ENCODE results near the gene TAB3.
A peak's percentile ranks its signal among the peaks of the same experiment; 100 is the strongest.

TAB3 gene

DNA sequence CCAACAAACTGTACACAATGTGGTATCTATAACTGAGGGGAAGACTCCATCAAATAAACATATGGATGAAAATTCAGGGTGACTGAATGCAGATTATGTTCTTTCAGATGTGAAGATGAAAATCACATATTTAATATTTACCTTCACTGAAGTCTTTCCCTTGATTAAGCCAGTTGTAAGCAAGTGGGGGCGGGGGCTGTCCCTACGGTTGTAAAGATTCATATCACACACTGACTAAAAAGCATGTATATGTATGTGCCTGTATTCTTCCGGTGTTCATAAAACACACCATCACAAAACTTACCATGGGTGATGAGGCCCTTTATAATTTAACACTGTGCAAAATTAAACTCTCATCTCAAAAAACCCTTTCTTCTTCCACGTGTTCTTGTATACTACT, 1.3 kb downstream of the TAB3 start:
- Histone ChIP-seq H3K79me2 (ENCODE audit: control insufficient read depth, insufficient read depth, low read length, poor library complexity) (peaks cover 6% of the 10 kb centered on the region), H3K4me1 (ENCODE audit: control insufficient read depth in 1 of 2, insufficient read depth in 2 of 2, low read length in 2 of 2) (peaks cover 5 to 9% of the 10 kb centered on the region in 2 experiments), H4K91ac (ENCODE audit: low read depth, low read length) (no peak overlapping the region), H3K4me2 (ENCODE audit: low read length) (no peak overlapping the region), H2AK5ac (ENCODE audit: low read length) (no peak overlapping the region), H3K4me3 (ENCODE audit: low read depth, low read length) (no peak overlapping the region), H4K12ac (ENCODE audit: low read depth, low read length) (no peak overlapping the region), H3K4ac (ENCODE audit: low read depth, low read length) (no peak overlapping the region), H3K79me1 (ENCODE audit: low read length) (peaks cover 15% of the 10 kb centered on the region), H3K9me3 (ENCODE audit: insufficient read depth, low read depth, low read length) (no peaks in the 10 kb centered on the region), H3K18ac (ENCODE audit: low read length) (no peak overlapping the region), H3K36me3 (ENCODE audit: control insufficient read depth in 1 of 2, insufficient read depth in 2 of 2, low read length in 2 of 2) (no peaks in the 10 kb centered on the region), H3K14ac (ENCODE audit: low read length) (no peak overlapping the region), H2BK12ac (ENCODE audit: low read length) (no peak overlapping the region), H2BK5ac (ENCODE audit: low read depth, low read length, poor library complexity) (no peak overlapping the region), H4K8ac (ENCODE audit: low read depth, low read length) (no peak overlapping the region), H3K9ac (ENCODE audit: low read length) (no peak overlapping the region), H2BK120ac (ENCODE audit: insufficient read depth, low read length, poor library complexity) (no peak overlapping the region), H2AFZ (ENCODE audit: insufficient read depth, low read length, poor library complexity) (no peak overlapping the region), H3K27ac (ENCODE audit: low read depth, low read length) (no peak overlapping the region), H3K23ac (ENCODE audit: low read length) (no peak overlapping the region), H3K27me3 (ENCODE audit: insufficient read depth, low read length) (no peaks in the 10 kb centered on the region)
- no peak for DNase-seq
- no CpG with 5 or more reads among the region's 4 CpGs for WGBS (ENCODE audit: extremely low coverage, insufficient coverage, insufficient read length)

DNA sequence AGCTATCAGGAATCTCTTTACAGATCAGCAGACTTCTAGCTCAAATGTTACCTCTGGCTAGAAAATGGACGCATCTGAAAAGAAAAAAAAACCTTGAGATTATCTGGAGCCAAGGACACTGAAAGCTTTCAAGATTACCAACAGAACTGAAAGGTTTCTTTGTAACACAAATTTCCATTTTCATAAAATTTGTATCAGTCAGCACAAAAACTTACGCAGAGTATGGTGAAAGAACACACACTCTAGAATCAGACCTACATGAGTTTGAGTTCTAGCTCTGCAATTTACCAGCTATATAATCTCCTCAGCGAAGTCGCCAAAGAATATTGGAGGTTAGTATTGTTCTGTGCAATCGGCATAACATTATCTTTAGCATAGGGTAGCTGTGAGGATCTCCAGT, 1.8 kb downstream of the TAB3 start:
- H3K4me2 ChIP-seq (ENCODE audit: low read length) = no peak overlapping the region
- H3K23ac ChIP-seq (ENCODE audit: low read length) = no peak overlapping the region
- H2AK5ac ChIP-seq (ENCODE audit: low read length) = no peak overlapping the region
- H3K27me3 ChIP-seq (ENCODE audit: insufficient read depth, low read length) = no peaks in the 10 kb centered on the region
- H2BK12ac ChIP-seq (ENCODE audit: low read length) = no peak overlapping the region
- no peak overlapping the region for H3K27ac ChIP-seq (ENCODE audit: low read depth, low read length)
- no peak overlapping the region for H2AFZ ChIP-seq (ENCODE audit: insufficient read depth, low read length, poor library complexity)
- WGBS (ENCODE audit: extremely low coverage, insufficient coverage, insufficient read length) = no CpG with 5 or more reads among the region's 5 CpGs
- H4K8ac ChIP-seq (ENCODE audit: low read depth, low read length) = no peak overlapping the region
- H2BK5ac ChIP-seq (ENCODE audit: low read depth, low read length, poor library complexity) = no peak overlapping the region
- H3K4ac ChIP-seq (ENCODE audit: low read depth, low read length) = no peak overlapping the region
- H3K18ac ChIP-seq (ENCODE audit: low read length) = no peak overlapping the region
- H3K14ac ChIP-seq (ENCODE audit: low read length) = no peak overlapping the region
- H3K36me3 ChIP-seq (ENCODE audit: control insufficient read depth in 1 of 2, insufficient read depth in 2 of 2, low read length in 2 of 2) = no peaks in the 10 kb centered on the region
- H4K12ac ChIP-seq (ENCODE audit: low read depth, low read length) = no peak overlapping the region
- H3K79me1 ChIP-seq (ENCODE audit: low read length) = peaks cover 15% of the 10 kb centered on the region
- H3K9me3 ChIP-seq (ENCODE audit: insufficient read depth, low read depth, low read length) = no peaks in the 10 kb centered on the region
- no peak overlapping the region for H2BK120ac ChIP-seq (ENCODE audit: insufficient read depth, low read length, poor library complexity)
- no peak for DNase-seq
- H3K4me3 ChIP-seq (ENCODE audit: low read depth, low read length) = no peak overlapping the region
- no peak overlapping the region for H3K9ac ChIP-seq (ENCODE audit: low read length)
- no peak overlapping the region for H4K91ac ChIP-seq (ENCODE audit: low read depth, low read length)
- peaks cover 4 to 8% of the 10 kb centered on the region in 2 experiments for H3K4me1 ChIP-seq (ENCODE audit: control insufficient read depth in 1 of 2, insufficient read depth in 2 of 2, low read length in 2 of 2)
- peaks cover 6% of the 10 kb centered on the region for H3K79me2 ChIP-seq (ENCODE audit: control insufficient read depth, insufficient read depth, low read length, poor library complexity)

DNA sequence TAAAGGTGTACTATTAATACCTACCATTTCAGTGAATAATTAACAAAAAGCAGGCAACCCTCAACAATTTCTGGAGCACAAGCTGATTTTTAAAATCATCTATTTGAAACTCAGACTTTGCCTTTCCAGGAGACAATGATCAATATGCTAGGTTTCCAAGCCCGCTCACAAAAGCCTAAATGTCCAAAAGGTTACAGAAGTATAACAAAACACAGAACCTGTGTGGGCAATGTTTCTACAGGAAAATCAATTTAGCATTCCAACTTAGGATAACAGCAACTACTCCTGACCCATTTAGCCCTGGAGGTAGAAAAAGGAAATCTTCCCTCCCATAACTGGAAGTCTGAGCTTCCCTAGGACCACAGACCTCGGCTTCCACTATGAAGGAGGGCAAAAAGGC, 3.9 kb downstream of the TAB3 start:
- H4K91ac ChIP-seq (ENCODE audit: low read depth, low read length) = no peak overlapping the region
- no peak overlapping the region for H3K9ac ChIP-seq (ENCODE audit: low read length)
- no peak overlapping the region for H2AK5ac ChIP-seq (ENCODE audit: low read length)
- no peak overlapping the region for H2BK120ac ChIP-seq (ENCODE audit: insufficient read depth, low read length, poor library complexity)
- H3K79me1 ChIP-seq (ENCODE audit: low read length) = peaks cover 9% of the 10 kb centered on the region
- H2BK5ac ChIP-seq (ENCODE audit: low read depth, low read length, poor library complexity) = no peak overlapping the region
- no peaks in the 10 kb centered on the region for H3K27me3 ChIP-seq (ENCODE audit: insufficient read depth, low read length)
- no peak overlapping the region for H3K23ac ChIP-seq (ENCODE audit: low read length)
- H3K36me3 ChIP-seq (ENCODE audit: control insufficient read depth in 1 of 2, insufficient read depth in 2 of 2, low read length in 2 of 2) = no peaks in the 10 kb centered on the region
- H3K27ac ChIP-seq (ENCODE audit: low read depth, low read length) = no peak overlapping the region
- no peak for DNase-seq
- no peak overlapping the region for H3K18ac ChIP-seq (ENCODE audit: low read length)
- H3K9me3 ChIP-seq (ENCODE audit: insufficient read depth, low read depth, low read length) = no peaks in the 10 kb centered on the region
- H3K14ac ChIP-seq (ENCODE audit: low read length) = no peak overlapping the region
- no peak overlapping the region for H3K4me2 ChIP-seq (ENCODE audit: low read length)
- H4K12ac ChIP-seq (ENCODE audit: low read depth, low read length) = no peak overlapping the region
- no peak overlapping the region for H2BK12ac ChIP-seq (ENCODE audit: low read length)
- H2AFZ ChIP-seq (ENCODE audit: insufficient read depth, low read length, poor library complexity) = no peak overlapping the region
- no CpG with 5 or more reads among the region's 2 CpGs for WGBS (ENCODE audit: extremely low coverage, insufficient coverage, insufficient read length)
- no peak overlapping the region for H3K4me3 ChIP-seq (ENCODE audit: low read depth, low read length)
- H3K4me1 ChIP-seq (ENCODE audit: control insufficient read depth in 1 of 2, insufficient read depth in 2 of 2, low read length in 2 of 2) = peaks cover 0 to 3% of the 10 kb centered on the region in 2 experiments
- peaks cover 6% of the 10 kb centered on the region for H3K79me2 ChIP-seq (ENCODE audit: control insufficient read depth, insufficient read depth, low read length, poor library complexity)
- peak overlapping the region; percentile 19 for H3K4ac ChIP-seq (ENCODE audit: low read depth, low read length)
- no peak overlapping the region for H4K8ac ChIP-seq (ENCODE audit: low read depth, low read length)

DNA sequence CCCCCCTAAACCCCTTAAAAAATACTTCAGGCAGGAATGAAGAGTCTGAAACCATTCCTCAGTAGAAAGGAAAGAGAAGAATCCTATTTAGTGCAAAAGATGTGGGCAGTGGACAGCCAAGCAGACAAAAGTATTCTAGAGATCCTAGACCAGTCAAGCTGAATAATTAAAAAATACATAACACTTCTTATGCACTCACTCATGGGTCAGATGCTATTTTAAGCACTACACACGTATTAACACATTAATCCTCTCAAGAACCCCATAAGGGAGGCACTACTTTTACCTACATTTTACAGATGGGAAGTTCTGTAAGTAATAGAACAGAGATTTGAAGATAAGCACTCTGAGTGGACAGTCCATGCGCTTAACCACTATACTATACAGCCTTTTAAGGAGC, 5.9 kb downstream of the TAB3 start:
- Histone ChIP-seq H3K9me3 (ENCODE audit: insufficient read depth, low read depth, low read length) (no peaks in the 10 kb centered on the region), H4K8ac (ENCODE audit: low read depth, low read length) (no peak overlapping the region), H2BK12ac (ENCODE audit: low read length) (no peak overlapping the region), H3K36me3 (ENCODE audit: control insufficient read depth in 1 of 2, insufficient read depth in 2 of 2, low read length in 2 of 2) (no peaks in the 10 kb centered on the region), H3K27ac (ENCODE audit: low read depth, low read length) (no peak overlapping the region), H3K4me3 (ENCODE audit: low read depth, low read length) (no peak overlapping the region), H4K91ac (ENCODE audit: low read depth, low read length) (no peak overlapping the region), H2BK120ac (ENCODE audit: insufficient read depth, low read length, poor library complexity) (no peak overlapping the region), H3K27me3 (ENCODE audit: insufficient read depth, low read length) (no peaks in the 10 kb centered on the region), H3K4ac (ENCODE audit: low read depth, low read length) (no peak overlapping the region), H3K4me2 (ENCODE audit: low read length) (no peak overlapping the region), H3K79me2 (ENCODE audit: control insufficient read depth, insufficient read depth, low read length, poor library complexity) (no peaks in the 10 kb centered on the region), H3K4me1 (ENCODE audit: control insufficient read depth in 1 of 2, insufficient read depth in 2 of 2, low read length in 2 of 2) (peaks cover 0 to 3% of the 10 kb centered on the region in 2 experiments), H3K18ac (ENCODE audit: low read length) (no peak overlapping the region), H2BK5ac (ENCODE audit: low read depth, low read length, poor library complexity) (no peak overlapping the region), H3K9ac (ENCODE audit: low read length) (no peak overlapping the region), H2AK5ac (ENCODE audit: low read length) (no peak overlapping the region), H3K79me1 (ENCODE audit: low read length) (no peaks in the 10 kb centered on the region), H3K23ac (ENCODE audit: low read length) (no peak overlapping the region), H2AFZ (ENCODE audit: insufficient read depth, low read length, poor library complexity) (no peak overlapping the region), H3K14ac (ENCODE audit: low read length) (no peak overlapping the region), H4K12ac (ENCODE audit: low read depth, low read length) (no peak overlapping the region)
- no peak for DNase-seq
- no CpG with 5 or more reads among the region's 2 CpGs for WGBS (ENCODE audit: extremely low coverage, insufficient coverage, insufficient read length)
